ENCODE results near the gene DHX35.

DHX35 gene

DNA sequence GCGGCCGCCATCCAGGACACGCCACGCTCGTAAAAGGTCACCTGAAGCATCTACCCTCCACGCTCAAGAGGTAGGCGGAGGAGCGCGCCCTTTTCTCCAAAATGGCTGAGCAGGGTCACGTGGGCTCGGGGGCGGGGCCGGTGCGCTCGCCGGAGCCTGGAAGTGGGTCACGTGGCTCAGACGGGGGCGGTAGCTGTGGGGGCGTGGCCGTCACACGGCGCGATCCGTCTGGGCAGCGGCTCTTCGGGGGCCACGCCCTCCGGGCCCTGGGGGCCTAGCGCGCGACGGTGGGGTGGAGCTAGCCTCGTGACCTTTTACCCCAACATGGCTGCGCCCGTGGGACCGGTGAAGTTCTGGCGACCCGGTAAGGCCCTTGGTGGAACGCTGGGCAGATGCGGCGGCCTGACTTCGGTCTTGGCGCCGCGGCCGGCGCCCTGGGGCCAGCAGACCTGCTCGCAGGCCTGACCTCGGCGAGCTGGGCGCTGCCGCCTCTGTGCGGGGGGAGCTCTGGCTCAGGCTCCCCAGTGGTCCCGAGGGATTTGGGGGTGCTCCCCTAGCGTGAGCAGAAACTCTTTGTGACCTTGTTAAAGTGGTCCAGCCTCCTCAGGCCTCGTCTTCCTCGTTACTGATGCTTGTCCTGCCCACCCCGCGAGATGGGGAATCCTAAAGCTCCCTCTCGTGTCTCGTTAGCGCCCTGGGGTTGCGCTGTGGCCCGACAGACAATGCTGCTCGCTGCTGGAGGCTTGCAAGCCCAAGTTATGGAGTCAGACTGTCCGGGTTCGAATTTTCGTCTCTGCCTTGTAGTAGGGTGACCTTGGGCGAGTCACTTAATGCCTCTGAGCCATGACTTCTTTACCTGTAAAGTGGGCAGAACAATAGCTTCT lies at the start of gene DHX35:
Gene DHX35 (plus strand): TSS at position 301 of the 884 bp plus-strand sequence. CDS start 24 bp downstream, at position 325.
- peak; percentile 93 for DNase-seq

- DNase-seq: no peak
These were observed 46.8 kb upstream of the DHX35 start for GRCh38 chr20:38915355-38915754.

DNA sequence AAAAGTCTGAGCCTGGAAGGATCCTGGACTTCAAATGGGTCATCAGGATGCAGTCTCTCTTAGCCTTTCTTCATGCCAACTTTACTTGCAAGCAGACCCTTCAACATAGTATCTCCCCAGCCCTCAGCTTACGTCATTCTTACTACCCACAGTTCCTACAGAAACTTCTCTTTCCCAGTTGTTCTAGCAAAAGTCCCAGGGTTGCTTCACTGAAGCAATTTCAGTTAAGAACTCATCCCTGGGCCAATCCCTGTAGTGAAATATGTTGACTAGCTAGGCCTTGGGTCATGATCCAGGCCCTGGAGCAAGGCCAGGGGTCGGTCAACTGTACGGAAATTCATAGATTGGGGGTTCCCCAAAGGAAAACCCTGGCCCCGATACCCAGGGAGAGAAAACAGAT lies 44.5 kb upstream of the DHX35 start:
- no peak for DNase-seq

DNA sequence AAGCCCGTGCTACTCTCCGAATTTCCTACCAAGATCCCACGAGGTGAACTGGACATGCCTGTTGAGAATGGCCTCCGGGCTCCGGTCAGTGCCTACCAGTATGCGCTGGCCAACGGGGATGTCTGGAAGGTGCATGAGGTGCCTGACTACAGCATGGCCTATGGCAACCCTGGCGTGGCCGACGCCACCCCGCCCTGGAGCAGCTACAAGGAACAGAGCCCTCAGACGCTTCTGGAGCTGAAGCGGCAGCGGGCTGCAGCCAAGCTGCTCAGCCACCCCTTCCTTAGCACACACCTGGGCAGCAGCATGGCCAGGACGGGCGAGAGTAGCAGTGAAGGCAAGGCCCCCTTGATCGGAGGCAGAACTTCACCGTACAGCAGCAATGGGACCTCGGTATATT lies 44.0 kb upstream of the DHX35 start:
- no peak for DNase-seq

GRCh38 chr20:38919683-38920082 lies 42.5 kb upstream of the DHX35 start:
- DNase-seq: no peak

- no peak for DNase-seq
These were observed 41.7 kb upstream of the DHX35 start for GRCh38 chr20:38920411-38920810.

DNA sequence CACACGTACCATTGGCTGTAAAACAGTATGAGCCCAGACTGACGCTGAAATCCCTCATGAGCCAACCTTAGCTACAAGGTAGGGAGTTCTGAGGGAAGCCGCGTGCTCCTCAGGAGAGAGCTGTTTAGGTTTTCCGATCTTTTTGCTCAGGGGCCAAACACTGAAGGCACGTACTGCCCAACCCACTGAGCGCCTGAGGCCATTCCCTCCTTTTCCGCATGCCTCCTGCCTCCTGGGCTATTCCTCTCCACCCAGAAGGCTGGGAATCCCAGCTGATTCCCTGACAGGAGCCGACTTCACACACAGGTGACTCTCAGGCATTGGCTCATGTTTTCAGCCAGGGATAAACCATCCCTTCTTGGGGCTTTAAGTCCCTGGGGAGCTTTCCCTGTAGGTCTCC lies 41.3 kb upstream of the DHX35 start:
- no peak for DNase-seq

DNA sequence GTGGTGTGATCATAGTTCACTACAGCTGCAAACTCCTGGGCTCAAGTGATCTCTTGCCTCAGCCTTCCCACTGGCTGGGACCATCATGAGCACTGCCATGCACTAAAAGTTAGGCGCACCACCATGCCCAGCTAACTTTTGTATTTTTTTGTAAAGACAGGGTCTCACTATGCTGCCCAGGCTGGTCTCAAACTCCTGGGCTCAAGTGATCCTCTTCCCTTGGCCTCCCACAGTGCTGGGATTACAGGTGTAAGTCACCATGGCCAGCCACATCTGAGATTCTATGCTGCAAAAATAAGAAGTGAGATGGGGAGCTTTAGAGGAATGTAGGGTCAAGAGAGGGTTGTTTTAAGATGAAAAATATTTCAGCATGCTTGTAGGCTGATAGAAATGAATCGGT lies 37.4 kb upstream of the DHX35 start:
- no peak for DNase-seq

GRCh38 chr20:38926142-38926933 lies 35.8 kb upstream of the DHX35 start, which contains the start of gene FAM83D:
Gene FAM83D (plus strand): TSS chr20:38926417. CDS start chr20:38926443, 26 bp downstream.
- DNase-seq: peak; percentile 99

DNA sequence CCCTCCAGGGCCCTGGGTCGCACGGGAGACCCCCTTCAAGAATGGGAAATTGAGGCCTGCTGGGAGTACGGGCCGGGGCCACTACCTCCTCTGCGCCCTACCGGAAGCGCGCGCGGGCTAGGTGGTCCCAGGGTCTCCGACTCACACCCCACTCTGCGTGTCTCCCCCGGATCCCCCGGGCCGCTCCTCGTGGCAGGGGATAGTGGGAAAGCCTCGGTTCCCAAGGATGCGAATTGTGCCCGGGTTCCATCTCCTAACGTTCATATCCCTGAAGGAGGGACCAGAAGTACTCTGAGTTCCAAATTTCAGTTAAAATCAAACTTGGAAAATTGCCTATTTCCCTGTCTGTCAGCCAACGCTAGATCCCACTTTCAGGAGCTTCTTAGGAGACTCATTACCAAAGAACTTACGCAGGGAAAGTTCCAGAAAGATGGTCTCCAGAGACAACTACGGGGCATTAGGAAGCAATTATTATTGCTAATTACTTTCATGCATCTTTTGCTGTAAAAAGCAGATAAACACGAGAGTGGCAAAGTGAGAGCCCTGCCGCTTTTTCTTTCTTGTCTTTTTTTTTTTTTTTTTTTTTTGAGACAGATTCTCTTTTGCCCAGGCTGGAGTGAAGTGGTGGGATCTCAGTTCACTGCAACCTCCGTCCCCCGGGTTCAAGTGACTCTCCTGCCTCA lies 35.1 kb upstream of the DHX35 start:
- DNase-seq: no peak

DNA sequence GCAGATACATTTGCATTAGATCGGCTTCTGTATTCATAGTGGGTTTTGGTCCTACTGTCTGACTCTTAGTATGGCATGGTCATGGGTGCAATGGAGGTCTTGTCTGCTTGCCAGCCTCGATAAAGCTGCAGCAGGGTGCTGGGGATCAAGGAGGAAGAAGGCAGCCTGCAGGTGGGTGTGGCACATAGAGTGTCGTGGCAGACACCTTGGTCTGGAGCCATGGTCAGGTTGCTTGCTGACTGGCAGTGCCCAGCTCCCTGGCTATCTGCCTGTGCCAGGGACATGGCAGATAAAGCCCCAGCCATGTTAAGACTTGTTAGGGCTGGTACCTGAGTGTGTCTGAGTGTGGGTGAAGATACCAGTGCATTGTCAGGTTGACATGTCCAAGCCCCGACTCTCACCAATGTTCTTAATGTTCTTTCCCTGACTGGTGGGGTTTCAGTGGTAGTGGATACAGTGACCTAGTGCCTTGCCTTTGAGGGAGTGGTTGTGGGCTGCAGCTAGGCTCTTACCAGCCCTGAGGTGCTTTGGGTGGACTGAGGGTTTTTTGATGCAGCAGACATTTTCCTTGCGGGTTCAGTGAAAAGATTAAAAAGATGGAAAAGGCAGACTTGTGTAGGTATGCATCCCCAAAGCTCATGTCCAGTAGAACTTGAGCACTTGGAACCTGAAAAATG lies 34.1 kb upstream of the DHX35 start:
- no peak for DNase-seq

- DNase-seq: no peak
These were observed 31.9 kb upstream of the DHX35 start for GRCh38 chr20:38930242-38930569.

- DNase-seq: no peak
These were observed 30.2 kb upstream of the DHX35 start for GRCh38 chr20:38931984-38932383.

DNA sequence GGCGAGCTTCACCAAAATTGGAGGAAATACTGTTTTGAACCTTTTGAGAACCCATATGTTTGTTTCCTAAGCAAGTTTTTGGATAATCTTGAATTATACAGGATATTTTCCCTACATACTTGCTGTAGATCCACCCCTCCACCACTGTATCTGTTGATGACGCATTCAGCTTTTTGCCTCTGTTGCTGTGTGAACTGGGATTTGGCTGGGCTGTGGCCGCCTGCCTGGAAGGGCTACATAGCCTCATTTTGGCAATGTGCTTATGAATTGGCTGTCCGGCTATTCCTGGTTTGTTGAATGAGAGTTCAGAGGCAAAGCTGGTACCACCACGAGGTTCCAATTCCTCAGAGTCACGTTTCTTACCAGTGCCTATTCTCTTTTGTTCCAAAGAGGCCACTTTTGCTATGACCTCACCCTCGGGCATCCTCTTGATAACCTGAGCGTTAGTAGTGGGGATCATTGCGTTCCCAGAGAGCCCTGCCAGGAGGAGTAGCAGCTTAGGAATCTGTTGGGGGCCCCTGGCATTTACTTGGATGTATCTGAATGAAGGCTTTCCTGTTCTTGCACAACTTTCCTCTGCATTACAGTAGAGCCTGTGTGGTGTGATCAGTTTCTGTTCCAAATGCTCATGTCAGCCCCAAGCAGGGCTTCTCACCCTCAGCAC lies 29.6 kb upstream of the DHX35 start:
- peak; percentile 46 for DNase-seq

DNA sequence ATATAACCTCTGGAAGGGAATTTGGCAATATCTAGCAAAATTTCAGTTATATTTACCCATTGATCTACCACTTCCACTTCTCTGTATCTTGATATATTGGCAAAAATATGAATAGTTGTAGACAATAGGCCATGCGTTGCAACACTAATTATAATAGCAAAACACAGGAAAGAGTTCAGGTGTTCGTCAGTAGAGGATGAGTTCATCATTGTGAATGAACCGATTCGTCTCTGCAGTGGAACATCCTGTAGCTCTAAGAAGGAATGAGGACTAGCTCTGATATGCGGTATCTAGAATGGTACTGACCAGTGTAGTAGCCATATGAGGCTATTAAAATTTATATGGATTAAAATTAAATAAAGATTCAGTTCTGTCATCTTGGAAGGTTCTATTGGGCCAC lies 27.6 kb upstream of the DHX35 start:
- DNase-seq: no peak

DNA sequence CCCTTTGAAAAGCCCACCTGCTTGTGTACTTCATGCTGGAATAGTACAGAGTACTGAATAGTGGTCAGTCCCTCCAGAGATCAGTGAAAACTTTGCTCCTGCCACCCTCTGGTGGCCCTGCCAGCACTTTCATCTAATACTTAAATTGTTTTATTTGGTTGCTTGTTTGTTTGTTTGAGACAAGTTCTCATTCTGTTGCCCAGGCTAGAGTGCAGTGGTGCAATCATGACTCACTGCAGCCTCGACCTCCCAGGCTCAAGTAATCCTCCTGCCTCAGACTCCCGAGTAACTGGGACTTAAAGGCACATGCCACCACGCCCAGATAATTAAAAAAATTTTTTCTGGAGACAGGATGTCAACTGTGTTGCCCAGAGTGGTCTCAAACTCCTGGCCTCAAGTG lies 26.9 kb upstream of the DHX35 start:
- DNase-seq: peak; percentile 55

- DNase-seq: no peak
These were observed 26.2 kb upstream of the DHX35 start for GRCh38 chr20:38935967-38936407.

DNA sequence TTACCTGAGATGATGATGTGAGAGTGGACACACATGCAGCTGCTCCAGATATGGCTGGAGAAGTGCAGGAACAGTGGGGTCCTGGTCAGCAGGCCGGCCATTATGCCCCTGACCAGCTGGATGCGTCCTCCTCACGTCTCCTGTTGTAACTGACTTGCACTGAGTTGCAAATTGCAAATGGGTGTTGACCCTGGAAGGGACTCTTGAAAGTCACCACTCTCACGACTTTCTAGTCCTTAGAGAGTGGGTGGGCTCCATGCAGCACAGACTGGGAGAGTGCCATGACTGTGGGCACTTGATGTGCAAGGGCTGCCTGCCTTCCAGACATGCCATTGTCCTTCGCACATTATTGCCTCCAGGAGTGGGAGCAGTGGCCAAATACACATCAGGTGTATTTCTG lies 25.1 kb upstream of the DHX35 start:
- no peak for DNase-seq

DNA sequence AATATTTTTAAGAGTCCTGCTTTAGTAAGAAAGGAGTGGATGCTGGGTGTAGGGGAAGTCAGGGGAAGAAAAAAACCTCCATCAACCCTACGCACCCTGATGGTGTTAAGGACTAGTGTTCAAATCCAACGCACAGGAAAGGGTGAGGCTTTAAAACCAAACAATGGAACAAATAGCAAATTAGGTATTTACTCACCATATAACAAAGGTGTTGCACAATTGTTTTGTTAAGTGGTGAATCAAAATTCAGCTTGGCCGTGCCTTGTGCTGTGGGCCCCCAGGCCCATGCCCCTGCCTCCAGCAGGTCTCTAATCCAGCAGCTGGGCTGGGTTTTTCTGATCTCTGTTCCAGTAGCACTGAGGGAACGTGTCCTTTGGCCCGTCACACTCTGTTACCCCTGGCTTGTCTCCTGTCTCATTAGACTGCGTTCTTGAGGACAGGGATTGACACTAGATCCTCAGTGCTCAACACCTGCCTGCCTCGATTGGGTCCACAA lies 24.1 kb upstream of the DHX35 start:
- DNase-seq: no peak

DNA sequence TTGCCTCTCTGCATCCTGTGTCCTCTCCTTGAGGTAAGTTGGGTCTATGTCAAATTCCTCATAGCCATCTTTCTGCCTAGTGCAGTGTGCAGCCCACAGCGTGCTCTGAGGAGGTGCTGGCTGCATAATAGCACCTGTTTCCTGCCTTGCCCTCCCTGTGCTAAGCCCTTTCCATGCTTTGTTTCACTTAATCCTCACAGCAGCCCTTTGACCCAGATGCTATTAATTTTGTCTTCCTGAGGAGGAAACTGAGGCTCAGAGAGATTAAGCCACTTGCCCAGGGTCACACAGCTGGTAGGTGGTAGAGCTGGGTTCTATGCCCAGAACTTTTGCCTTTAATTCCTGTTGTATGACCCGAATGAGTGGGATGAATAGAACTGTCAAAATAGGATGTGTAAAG lies 22.5 kb upstream of the DHX35 start:
- no peak for DNase-seq

GRCh38 chr20:38940644-38941043 lies 21.5 kb upstream of the DHX35 start:
- DNase-seq: no peak

GRCh38 chr20:38941726-38942389 lies 20.3 kb upstream of the DHX35 start:
- no peak for DNase-seq

Measured in MV-4-11 (cell line).